Suppressor macrophage treated with lipopolysaccharide for 1 hour (primary cell): ENCODE measurements around the gene DOCK8.
A peak's percentile ranks its signal among the peaks of the same experiment; 100 is the strongest.

ENCODE experiments used
- DNase-seq, 3 donors: peaks; one replicate each; pipeline ENCODE4 v3.0.0-alpha.2; 2020 to 2022

Gene DOCK8

GRCh38 chr9:431701-432100, 217.0 kb downstream of the DOCK8 start:
- DNase-seq = no peak

- DNase-seq = no peak
These were observed 221.8 kb downstream of the DOCK8 start for GRCh38 chr9:436482-436881.

GRCh38 chr9:437066-437465, 222.4 kb downstream of the DOCK8 start:
- DNase-seq = no peak

- DNase-seq = no peak
These were observed 222.9 kb downstream of the DOCK8 start for GRCh38 chr9:437574-438001.

- DNase-seq = no peak
These were observed 223.4 kb downstream of the DOCK8 start for GRCh38 chr9:438066-438465.

GRCh38 chr9:438961-439768, 224.5 kb downstream of the DOCK8 start:
- DNase-seq = peak in 1 of 3 donors; percentile 15

- DNase-seq = no peak
These were observed 226.5 kb downstream of the DOCK8 start for GRCh38 chr9:441126-441525.

- no peak for DNase-seq
These were observed 229.9 kb downstream of the DOCK8 start for GRCh38 chr9:444528-444927.

GRCh38 chr9:445033-445432, 230.4 kb downstream of the DOCK8 start:
- no peak for DNase-seq

GRCh38 chr9:446074-446699, 231.5 kb downstream of the DOCK8 start:
- no peak for DNase-seq

- DNase-seq = no peak
These were observed 232.8 kb downstream of the DOCK8 start for GRCh38 chr9:447230-448025.

- DNase-seq = no peak
These were observed 235.4 kb downstream of the DOCK8 start for GRCh38 chr9:450057-450456.

- DNase-seq = no peak
These were observed 235.9 kb downstream of the DOCK8 start for GRCh38 chr9:450561-450960.

- DNase-seq = no peak
These were observed 239.2 kb downstream of the DOCK8 start for GRCh38 chr9:453832-454231.

- DNase-seq = no peak
These were observed 241.7 kb downstream of the DOCK8 start for GRCh38 chr9:456365-456764.

- DNase-seq = no peak
These were observed 243.9 kb downstream of the DOCK8 start for GRCh38 chr9:458590-458989.

- DNase-seq = no peak
These were observed 245.1 kb downstream of the DOCK8 start for GRCh38 chr9:459491-460444.

GRCh38 chr9:462121-462520, 247.5 kb downstream of the DOCK8 start:
- no peak for DNase-seq

- DNase-seq = no peak
These were observed 247.9 kb downstream of the DOCK8 start for GRCh38 chr9:462606-463005.

GRCh38 chr9:463455-464171, 248.9 kb downstream of the DOCK8 start:
- DNase-seq = no peak

- no peak for DNase-seq
These were observed 252.1 kb downstream of the DOCK8 start for GRCh38 chr9:466747-467146.
